Activated CD4-positive, alpha-beta T cell treated with anti-CD3 and anti-CD28 coated beads, Interleukin-2, amount 50 U/mL, for 1 hour (primary cell): ENCODE data around the gene RPS17.
A peak's percentile ranks its signal among the peaks of the same experiment; 100 is the strongest.

ENCODE experiments used
- DNase-seq: peaks from one replicate; pipeline ENCODE4 v3.0.0-alpha.2; 2020

Gene RPS17

DNA sequence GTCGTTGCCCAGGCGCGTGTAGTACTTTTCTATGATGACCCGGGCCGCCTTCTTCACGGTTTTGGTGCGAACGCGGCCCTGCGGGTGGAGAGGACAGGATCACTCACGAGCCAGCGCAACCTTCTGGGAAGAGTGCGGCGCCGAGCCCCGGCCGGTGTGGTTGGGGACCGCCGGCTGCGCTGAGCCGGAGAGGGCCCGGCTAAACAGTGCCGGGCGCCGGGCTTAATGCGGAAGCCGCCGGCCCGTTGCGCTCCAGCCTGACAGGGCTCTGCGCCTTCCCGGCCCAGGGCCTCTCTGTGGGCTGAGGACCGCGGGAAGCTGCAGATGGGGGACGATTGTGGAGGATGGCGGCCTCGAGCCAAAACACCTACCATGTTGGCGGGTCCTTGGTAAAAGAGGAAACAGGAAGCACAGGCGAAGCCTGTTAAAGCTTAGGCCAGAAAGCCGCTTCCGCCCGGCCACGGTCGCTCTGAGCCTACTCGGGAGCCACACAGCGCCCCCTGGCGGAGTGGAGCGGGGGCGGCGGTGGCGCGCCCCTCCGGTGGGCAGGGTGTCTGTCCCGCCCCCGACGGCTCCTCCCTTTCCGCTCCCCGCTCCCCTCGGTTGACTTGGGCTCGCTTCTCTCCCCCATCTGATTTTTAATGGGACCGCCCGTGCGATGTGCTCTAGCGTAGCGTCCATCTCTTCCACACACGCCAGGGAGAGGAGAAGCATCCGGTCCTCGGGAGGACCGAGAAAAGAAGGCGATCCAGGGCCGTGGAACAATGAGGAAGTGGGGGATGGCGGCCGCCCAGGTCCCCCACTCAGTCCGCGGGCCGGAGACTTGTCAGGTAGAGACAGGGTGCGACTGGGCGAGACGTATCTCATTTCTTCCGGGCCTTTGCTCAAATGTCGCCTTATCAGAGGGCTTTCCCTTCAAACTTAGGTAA, at the start of gene RPS17:
TSS of gene RPS17 (minus strand) at position 403 of the 929 bp plus-strand sequence. CDS start at position 374, 29 bp downstream.
- peak; percentile 98 for DNase-seq

DNA sequence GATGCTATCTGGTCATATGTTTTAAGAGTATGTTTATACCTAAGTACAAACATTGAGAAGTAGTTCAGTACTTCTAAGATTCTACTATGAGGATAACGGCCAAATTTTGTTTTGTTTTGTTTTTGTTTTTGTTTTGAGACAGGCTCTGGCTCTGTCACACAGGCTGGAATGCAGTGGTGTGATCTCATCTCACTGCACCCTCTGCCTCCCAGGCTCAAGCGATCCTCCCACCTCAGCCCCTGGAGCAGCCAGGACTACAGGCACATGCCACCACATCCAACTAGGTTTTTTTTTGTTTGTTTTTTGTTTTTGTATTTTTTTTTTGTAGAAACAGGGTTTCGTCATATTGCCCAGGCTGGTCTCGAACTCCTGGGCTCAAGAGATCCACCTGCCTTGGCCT, 47.5 kb upstream of the RPS17 start:
- no peak for DNase-seq

DNA sequence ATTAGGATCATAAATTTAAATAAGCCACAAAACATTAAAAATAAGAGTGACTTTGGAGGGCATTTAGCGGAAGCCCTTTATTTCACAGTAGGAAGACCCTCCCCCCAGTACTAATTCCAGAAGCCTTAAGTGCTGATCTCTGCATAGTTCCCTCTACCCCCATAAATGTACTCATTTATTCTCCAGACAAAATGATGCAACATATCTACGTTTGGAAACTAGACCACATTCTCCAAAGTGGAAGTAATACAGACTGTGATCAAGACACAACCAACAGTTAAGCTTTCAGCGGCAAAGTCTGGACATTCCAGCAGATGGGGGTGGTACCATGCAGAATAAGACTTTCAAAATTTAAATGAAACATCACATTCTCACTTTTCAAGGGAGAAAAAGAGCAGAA, 44.8 kb upstream of the RPS17 start:
- DNase-seq = no peak

GRCh38 chr15:82580713-82581112, 40.5 kb upstream of the RPS17 start:
- DNase-seq = no peak

DNA sequence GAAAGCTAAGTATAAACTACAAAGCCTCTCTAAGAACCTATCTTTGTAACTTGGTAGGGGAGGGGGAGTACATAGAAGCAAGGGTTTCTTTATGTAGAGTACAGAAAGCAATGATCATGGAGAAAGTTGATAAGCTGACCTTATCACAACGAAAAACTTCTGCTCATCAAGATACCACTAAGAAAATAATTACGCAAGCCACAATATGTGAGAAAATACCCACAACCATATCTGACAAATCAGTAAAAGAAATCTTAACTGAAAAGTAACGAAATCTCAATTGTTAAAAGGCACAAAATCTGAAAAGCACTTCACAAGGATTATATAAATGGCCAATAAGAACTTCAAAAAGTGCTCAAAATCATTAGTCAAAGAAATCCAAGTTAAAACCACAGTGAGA, 35.1 kb upstream of the RPS17 start:
- DNase-seq = no peak

- DNase-seq = no peak
Observed at GRCh38 chr15:82572986-82573385, 32.7 kb upstream of the RPS17 start.

DNA sequence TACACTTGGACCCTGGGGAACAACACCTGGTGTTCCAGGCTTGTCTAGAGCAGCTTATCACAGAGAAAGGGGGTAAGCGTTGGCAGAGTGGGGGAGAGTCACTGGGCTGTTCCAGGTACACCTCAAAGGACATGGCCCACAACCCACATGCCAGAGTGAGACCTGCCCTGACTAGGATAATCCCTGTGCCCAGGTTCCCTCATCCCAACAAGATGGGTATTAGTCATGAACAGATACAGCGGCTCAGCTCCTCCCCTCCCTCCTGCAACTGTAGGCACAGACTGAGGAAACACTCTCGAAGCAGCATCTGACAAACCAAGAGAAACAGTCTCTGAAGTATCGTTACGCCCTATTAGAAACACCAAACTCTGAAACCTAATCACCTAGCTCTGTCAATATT, 32.1 kb upstream of the RPS17 start:
- no peak for DNase-seq

DNA sequence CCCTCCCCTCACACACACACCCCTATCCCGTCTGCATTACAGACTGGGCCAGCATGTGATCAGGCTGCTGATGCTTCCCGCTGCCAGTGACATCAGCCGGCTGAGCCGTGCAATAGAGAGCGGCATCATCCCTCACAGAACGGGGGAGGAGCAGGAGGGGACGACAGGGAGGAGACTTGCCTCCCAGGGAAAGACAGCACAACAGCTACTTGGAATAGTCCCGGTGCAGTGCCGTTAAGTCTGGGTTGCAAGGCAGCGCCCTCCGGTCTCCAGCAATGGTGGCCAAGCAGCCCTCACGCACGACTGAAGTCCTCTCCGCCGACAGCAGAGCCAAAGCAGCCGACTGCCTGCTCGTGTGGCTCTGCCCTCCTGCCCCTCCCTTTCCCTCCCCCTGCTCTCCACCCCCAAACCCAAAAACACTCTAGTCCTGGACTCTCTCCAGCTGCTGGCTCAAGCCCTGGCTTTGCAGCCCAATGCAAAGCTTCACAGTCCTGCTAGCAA, 31.5 kb upstream of the RPS17 start:
- DNase-seq = no peak

- DNase-seq = no peak
Observed at GRCh38 chr15:82570721-82571508, 30.7 kb upstream of the RPS17 start.

DNA sequence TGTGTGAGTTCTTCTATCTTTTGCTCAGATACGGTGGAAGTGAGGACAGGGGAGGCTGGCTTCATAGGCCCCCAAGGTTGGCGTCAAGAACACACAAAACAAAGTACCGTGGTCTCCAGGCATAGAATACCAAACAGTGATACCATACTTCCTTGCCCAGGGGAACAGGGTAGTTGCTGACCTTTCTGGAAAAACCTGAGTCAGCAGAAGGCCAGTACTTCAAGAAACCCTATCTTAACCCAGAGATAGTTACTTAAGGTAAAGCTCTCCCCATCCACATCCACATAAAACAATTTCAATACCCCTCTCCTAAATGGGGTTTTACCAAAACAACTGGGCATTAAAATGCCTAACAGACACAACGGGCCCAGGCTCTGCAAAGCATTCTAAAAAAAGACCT, 29.6 kb upstream of the RPS17 start:
- DNase-seq = no peak

DNA sequence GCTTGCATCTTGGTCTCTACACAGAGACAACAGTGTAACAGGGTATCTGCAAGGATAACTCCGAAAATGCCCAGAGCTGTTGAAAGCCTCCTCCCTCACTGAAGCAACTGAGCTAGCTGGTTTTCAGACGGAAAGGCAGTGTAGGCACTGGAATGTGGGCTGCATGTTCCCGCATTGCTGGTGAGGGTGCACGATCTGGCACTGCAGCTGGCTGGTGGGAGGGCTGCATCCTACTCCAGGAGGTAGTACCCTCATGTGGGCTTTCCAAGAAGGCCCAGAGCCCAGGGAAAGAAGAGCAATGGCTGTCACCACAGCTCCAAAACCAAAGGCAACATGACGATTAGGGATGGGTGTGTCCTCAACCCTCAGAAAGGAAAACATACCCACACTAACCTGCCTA, 28.7 kb upstream of the RPS17 start:
- no peak for DNase-seq

DNA sequence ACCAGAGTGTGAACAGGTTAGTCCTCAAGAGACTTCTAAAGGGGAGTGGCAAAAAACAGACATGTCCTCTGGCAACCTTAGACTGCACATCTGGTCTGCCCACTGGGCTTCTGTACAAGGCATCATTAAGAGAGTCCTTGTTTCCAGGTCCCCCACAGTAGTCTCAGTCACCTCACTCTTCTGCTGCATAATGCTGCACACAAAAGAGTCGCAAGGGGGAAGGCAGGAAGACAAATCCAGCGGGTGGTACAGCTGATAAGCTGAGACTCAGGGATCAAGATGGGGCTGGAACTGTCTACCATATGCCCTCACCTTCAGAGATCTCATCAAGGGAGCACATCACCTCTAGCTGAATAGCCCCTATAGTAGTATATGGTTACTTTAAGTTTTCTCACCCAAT, 27.4 kb upstream of the RPS17 start:
- no peak for DNase-seq

DNA sequence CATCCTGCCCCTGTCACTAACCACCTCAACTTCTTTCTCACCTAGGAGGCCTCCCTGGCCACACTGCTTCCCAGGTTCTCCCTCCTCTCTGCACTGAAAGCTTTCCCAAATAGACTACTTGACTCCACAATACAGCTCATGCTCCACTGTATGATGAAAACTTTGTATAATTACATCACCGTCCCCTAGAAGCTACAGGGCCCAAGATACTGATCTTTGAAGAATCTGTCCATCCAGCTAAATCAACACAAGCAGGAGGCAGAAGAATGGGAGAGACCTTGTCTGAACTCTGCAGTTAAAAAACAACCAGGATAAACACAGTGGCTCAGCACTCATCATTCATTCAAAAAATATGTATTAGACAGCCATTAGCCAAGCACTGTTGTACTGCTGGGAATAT, 26.4 kb upstream of the RPS17 start:
- DNase-seq = no peak

- DNase-seq = no peak
Observed at GRCh38 chr15:82558502-82558901, 18.2 kb upstream of the RPS17 start.

DNA sequence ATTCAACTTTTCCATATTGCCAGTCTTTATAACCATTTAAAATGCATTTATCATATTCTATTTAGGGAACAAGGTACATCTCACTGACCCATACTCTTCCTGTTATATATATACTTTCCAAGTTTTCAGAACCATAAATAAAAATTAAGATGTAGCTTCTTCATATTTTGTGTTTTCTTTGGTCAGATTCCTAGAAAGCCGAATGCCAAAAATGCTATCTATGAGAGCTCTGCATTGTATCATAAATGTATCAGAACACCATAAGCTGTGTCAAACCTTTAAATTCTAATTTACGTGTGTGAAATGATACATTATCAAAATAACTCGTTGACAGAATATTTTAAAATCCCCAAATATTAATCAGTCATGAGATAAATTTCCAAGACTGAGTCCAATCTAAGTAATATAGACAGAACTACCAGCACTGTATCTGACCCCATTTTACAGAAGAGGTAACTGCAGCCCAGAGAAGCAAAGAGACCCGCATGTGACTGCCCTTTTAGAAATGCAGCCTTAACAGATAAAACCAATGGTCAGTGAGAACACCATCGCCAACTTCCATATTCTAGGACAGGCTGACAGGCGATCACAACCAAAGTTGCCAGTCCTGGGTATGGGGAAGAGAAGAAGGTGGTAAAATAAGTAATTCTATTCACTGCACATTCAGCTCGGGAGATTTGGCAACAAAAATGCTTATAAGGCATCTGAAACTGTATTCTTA, 16.2 kb upstream of the RPS17 start:
- DNase-seq = no peak

- DNase-seq = no peak
Observed at GRCh38 chr15:82554849-82555248, 14.6 kb upstream of the RPS17 start.

- no peak for DNase-seq
Observed at GRCh38 chr15:82554351-82554750, 14.1 kb upstream of the RPS17 start.

GRCh38 chr15:82553846-82554245, 13.6 kb upstream of the RPS17 start:
- DNase-seq = no peak

DNA sequence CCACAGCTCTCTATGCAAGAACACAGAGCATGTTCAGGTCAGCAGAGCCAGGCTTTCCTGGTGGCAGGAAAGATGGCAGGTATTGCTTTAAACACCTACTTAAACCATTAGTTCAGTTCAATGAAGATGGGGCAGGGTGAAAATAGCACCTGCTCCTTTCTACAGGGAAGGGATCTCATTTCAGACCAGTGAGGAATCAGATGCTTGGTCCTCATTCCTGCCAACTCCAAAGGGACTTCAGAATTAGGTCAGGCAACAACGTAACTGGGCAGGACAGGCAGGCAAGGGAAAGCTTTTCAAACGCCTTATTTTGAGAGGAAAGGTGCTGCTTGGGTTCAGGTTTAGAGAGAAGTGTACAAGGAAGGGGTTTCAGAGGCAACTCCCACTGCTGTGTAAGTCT, 12.6 kb upstream of the RPS17 start:
- DNase-seq = no peak

DNA sequence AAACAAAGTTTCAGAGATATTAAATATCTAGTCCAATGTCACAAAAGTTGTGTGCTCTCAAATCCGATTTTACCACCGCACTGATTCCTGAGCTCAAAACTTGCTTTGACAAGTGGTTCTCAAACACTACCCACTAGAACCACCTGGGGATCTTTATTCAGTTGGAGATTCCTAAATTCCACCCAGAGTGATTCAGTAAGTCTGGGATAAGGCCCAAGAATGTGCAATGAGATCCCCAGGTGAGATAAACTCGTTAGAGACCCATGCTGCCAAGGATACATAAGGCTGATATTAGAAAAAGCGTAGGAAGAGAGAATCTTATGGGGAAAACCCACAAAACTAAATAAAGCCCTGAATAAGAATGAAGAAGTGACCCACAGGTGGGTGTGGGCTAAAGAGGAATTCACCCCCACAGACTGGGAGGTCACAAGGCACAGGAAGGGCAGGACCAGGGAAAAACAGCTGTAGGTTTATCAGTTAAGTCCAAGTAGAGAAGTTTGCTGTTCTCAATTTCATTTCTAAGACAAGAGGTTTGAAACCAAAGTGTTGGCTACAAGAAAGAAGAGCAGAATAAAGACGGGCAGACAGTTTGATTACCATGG, 11.5 kb upstream of the RPS17 start:
- no peak for DNase-seq

GRCh38 chr15:82549199-82549665, 9.0 kb upstream of the RPS17 start:
- DNase-seq = no peak

DNA sequence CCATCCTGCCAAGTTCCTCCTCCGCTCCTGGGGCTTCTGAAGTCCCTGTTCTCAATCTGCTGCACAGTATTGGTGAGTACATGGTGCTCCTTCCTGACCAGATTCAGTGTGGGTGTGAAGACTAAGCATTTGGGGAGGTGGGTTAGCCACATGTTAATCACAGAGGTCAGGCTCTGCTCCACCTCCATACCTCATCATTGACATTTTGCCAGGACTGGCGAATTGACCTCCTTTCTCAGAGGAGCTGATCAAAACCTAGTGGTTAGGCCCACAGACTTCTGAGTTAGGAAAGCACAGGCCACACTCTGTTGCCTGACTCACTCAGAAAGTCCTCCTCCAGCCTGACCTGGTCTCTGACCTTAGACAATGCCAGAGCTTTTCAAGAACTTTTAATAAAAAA, 8.4 kb upstream of the RPS17 start:
- no peak for DNase-seq

GRCh38 chr15:82545478-82545877, 5.2 kb upstream of the RPS17 start:
- no peak for DNase-seq
